ENCODE results near the gene OR2T34.
"Not testable (repeated sequence)": the region's sequence is repeated elsewhere in the genome, so short reads cannot be mapped to it uniquely, and the experiment has no call there.

Gene OR2T34

DNA sequence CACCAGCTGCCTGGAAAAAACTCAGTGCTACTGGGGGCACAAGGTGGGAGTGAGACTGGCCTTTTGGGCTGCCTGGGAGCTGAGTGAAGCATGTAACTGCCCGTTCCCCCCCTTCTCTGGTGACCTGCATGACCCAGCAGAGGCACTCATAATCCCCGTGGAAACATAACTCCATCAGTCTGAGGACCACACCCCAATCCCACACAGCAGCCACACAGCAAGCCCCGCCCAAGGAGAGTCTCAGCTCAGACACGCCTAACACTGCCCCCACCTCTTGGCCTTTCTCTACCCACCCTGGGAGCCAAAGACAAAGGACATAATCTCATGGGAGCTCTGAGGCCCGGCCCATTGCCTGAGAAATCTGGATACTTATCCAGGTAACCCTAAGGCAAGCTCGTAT, 23.5 kb downstream of the OR2T34 start:
- DNase-seq = not testable (repeated sequence)

DNA sequence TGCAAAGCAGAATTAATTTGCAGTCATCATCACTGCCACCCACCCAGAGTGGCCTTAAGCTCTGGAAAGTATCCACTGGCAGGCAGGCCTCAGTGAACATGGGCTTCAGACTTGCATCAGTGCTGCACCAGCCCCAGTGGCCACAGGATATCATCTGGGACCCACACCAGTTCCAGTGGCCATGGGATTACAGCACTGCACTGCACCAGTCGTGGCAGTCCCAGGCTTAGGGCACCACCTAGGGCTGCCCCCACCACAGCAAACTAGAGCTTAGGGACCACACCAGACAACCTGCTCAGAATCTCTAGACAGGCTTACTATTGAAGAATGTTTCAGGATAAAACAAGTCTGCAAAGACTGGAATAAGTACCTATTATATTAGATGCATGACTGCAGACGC, 27.2 kb downstream of the OR2T34 start:
- DNase-seq = not testable (repeated sequence)

DNA sequence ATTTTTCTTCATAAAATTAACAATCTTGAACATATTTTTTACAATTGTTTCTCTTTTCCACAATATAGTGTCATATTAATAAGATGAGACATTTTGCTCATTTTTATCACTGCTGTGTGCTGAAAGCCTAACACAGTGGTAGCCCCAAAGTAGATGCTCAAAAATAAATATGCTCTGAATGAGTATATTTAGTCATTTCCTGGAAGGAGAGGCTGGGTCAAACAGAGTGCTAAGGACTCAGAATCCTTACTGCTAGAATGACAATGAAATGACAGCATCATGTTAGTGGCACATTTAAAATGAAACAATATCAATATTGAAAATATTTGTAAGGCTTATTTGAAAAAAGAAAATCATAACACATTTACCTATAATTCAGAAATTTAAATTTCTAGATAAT, 37.1 kb downstream of the OR2T34 start:
- DNase-seq = not testable (repeated sequence)
